WTC11 (cell line): Measurements from ENCODE around the gene PLTP.

Source experiments
- CREB1 ChIP-seq: sonication (generic); formaldehyde crosslinking; IDR thresholded peaks from 2 replicates; pipeline ENCODE4 v1.8.0; 2023; ENCODE audit warnings: mild to moderate bottlenecking, missing genetic modification reagents
- CTCF ChIP-seq: fragments of 200-600 bp; IDR thresholded peaks from 2 replicates; pipeline ENCODE4 v1.8.0; 2022; ENCODE audit warnings: antibody characterized with exemption
- MYBL2 ChIP-seq: sonication (generic); formaldehyde crosslinking; IDR thresholded peaks from 2 replicates; pipeline ENCODE4 v1.8.1; 2023; ENCODE audit warnings: mild to moderate bottlenecking, moderate library complexity, missing genetic modification reagents
- TP53 ChIP-seq: sonication (generic); formaldehyde crosslinking; IDR thresholded peaks from 2 replicates; pipeline ENCODE4 v1.8.1; 2023; ENCODE audit warnings: mild to moderate bottlenecking, missing genetic modification reagents

GRCh38 chr20:45867819-45868176, 44.2 kb downstream of the PLTP start:
- TF ChIP-seq MYBL2 (no peak), CTCF (no peak), CREB1 (CRISPR knock-in tag) (no peak), TP53 (CRISPR knock-in tag) (no peak)
